GM18519 (cell line): ENCODE results near the gene CRTAP.
A peak's percentile ranks its signal among the peaks of the same experiment; 100 is the strongest.
"Not testable (repeated sequence)": the region's sequence is repeated elsewhere in the genome, so short reads cannot be mapped to it uniquely, and the experiment has no call there.

Source experiments
- ATAC-seq: cut with Tn5 transposase; IDR thresholded peaks from one replicate; pipeline ENCODE4 v1.9.1; 2021; ENCODE audit warnings: mild to moderate bottlenecking, moderate library complexity; ENCODE audit not compliant: unreplicated experiment, low FRiP score

The CRTAP gene

DNA sequence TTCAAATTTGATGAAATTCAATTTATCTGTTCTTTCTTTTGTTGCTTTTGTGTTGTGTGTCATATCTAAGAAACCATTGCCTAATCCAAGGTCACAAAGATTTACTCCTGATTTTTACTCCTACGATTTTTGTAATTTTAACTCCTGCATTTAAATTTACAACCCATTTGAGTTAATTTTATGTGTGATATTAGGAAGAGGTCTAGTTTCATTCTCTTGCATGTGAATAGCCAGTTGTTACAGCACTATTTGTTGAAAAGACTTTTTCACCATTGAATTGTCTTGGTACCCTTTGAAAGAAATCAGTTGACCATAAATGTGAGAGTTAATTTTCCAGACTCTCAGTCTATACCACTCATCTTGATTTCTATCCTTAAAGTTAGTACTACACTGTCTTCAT is 23.9 kb downstream of the CRTAP start:
- no peak for ATAC-seq

- ATAC-seq, result peak; percentile 57
Measured at GRCh38 chr3:33139006-33139623, 25.3 kb downstream of the CRTAP start.

DNA sequence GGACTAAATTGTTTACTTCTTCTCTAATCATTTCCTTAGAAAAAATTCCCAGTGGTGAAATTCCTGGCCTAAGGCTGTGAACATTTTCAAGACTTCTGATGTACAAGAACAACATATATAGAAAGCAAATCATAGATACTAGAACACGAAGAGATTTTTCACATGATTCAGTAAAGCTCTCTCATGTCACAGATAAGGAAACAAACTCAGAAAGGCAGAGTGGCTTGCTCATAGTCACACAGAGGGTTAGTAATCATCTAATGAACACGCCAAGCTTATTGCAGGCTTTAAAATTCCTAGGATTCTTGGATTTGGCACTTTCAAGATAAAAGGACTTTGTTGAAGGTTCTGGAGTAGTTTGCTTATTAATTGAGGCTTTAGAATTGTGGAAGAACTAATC is 26.2 kb downstream of the CRTAP start:
- no peak for ATAC-seq

GRCh38 chr3:33141006-33141405 is 27.2 kb downstream of the CRTAP start:
- ATAC-seq, result no peak

GRCh38 chr3:33144433-33144832 is 30.6 kb downstream of the CRTAP start:
- no peak for ATAC-seq

- no peak for ATAC-seq
Measured at GRCh38 chr3:33145221-33145900, 31.5 kb downstream of the CRTAP start.

DNA sequence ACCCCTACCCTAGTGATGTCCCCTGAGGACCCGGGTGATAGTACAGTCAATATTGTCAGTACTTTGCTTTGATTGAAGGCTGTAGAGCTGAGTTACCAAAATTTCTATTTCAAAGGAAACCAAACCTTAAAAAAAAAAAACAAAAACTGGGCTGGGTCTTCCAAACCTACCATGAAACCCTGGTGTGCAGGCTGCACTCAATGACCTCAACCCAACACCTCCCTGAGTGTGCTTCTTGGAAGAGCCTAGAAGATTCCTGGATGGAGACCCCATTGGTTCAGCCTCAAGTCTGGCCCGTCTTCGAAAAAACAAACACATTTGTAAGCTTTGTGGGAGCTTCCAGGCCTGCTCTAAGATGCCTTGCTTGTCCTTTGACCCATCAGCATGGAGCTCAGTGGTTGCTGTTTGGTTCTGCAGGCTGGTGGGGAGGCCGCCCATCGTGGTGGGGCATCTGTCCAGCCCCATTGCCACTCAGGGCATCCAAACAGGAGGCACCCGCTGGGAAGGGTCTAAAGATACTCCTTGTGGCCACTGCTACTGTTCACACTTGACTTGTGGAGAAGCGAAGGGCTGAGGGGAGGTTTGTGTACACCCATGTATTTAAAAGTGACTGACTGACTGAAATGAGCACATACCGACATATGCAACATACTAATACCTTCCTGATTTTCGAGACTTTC is 32.2 kb downstream of the CRTAP start:
- ATAC-seq, result no peak

DNA sequence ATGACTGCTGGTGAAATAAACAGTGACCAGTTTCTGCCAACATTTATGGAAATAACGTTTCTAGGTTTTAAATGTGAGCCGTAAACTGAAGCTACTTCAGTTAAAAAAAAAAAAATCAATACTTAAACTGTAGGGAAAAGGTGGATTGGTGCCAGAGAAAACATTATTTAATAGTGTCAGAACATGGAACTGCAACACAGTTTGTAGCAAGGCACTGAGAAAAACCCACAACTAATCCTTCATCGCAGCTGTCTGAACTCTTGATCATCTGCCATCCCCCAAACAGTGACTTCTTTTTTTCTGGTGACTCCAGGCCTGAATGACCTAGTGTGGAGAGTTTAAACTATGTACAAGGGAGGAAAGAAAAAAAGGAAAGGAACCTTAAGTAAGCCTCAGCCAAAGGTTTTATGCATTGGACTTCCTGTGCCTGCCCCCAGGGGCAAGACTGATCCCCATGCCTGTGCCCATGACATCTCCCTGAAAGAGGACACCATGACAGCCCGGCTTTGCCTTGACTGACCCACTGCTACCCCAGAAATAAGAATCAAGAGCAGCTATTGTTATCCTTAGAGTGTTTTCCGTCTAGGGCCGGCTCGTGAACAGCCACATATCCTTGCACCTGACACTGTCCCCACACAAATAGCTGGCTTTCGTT is 33.1 kb downstream of the CRTAP start:
- ATAC-seq, result no peak

- no peak for ATAC-seq
Measured at GRCh38 chr3:33149342-33149741, 35.5 kb downstream of the CRTAP start.

DNA sequence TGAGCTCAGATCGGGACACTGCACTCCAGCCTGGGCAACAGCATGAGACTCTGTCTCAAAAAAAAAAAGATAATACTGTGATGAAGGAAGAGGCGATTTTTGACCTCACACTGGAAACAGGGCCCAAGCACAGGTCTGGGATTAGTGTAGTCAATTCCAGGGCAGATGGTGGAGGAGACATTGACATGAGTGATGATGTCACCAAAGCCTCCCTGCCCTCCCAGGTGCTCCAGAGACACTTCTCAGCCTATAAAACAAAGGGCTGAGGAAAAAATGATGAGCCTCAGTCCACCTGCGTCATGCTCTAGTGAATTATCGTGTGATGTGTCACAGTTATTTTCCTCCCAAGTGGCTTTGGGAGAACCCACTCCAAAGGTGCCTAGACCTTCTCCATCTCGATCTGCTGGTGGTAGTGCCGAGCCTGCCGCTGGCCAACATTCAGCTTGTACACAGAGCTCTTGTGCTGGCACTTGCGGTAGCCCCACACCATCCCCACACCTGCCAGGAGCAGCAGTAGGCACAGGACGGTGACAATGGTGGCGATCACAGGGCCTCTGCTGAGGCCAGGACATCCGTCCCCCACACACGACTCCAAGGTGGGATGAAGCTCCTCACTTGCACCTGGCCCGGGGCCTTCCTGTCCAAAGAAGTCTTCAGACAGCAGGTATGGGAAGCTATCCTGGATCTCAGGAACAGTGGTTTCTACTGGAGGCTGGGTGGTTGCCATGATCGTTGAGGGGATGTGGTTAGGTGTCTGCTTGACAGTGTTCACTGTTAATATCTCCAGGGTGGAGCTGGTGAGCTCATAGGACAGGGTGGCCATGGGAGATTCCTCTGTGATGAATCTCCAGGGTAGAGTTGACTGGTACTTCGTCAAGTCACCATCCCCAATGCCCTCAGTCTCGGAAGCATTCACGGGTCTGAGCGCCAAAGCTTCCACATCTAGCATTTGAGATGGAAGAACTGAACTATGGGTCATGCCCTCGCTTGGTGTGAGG is 38.8 kb downstream of the CRTAP start:
- no peak for ATAC-seq

- ATAC-seq, result no peak
Measured at GRCh38 chr3:33153782-33154181, 40.0 kb downstream of the CRTAP start.

DNA sequence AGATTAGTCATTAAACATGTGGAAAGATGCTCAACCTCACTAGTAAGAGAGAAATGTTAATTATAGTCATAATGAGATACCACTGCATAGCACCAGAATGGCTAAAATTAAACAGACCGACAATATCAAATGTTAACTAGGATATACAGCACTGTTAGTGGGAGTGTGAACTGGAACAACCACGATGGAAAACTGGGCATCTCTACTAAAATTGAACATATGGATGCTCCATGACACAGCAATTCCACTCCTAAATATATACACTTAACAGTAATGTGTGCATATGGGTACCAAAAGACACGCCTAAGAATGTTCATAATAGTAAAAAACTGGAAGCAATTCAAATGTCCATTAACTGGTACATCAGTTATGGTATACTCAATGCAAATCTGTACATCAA is 41.5 kb downstream of the CRTAP start:
- no peak for ATAC-seq

DNA sequence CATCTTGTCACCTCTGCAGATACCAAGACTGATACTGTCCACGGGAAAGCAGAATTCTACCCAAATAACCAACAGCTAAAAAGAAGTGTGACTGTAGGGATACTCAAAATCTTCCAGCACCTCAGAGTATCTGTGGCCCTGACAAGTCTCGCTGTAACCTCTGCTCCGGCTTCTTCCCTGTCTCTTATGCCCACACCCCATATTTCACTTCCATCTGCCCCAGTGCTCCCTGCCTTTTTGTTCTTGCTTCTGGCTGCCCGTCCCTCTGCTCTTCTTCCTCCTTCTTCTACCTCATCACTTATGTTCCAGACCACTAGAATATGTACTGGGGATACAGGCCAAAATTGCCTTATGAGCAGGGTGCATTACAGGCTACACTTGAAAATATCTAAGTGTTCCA is 45.4 kb downstream of the CRTAP start:
- ATAC-seq, result no peak

DNA sequence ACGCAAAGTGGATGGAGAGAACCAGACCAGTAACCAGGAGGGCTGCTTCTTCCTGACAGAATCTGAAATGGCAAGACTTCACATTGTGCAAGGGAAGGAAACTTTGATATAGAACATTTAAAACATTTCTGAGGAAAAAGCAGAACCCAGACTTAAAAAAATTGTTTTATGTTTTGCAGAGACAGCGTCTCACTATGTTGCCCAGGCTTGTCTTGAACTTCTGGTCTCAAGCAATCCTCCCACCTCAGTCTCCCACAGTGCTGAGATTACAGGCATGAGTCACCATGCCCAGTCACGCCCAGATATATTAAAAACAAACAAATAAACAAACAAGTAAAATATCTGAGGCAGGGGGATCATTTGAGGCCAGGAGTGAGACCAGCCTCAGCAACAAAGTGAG is 46.2 kb downstream of the CRTAP start:
- no peak for ATAC-seq

- not testable (repeated sequence) for ATAC-seq
Measured at GRCh38 chr3:33162621-33163020, 48.8 kb downstream of the CRTAP start.

GRCh38 chr3:33165372-33165771 is 51.6 kb downstream of the CRTAP start:
- no peak for ATAC-seq

- ATAC-seq, result no peak
Measured at GRCh38 chr3:33166095-33166494, 52.3 kb downstream of the CRTAP start.

- no peak for ATAC-seq
Measured at GRCh38 chr3:33167284-33167683, 53.5 kb downstream of the CRTAP start.

DNA sequence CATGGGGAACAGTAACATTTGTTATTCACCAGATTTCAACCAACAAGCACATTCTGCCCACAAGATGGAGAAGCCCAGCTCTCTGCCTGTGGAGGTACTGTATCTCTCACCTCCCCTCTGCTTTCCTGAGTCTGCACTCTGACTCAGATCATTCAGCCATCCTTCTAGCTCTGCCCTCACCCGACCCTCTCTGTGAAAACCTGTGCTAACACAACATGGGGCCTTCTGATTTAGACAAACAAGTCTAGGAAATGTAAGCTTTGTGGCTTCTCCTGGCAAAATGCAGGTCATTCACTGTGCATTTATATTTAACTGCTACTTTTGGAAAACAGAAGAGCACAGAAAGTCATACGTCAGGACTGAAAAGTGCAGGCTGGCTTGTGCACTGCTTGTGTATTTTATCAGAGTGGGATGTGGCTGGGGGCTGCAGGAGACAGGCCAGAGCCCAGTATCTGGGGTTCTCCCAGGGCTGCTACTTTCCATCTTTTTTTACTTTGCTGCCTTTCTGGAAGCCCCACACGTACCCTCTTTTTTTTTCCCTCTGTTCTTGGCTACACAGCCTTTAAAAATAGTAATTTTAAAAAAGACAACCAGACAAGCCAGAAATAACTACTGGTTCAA is 54.0 kb downstream of the CRTAP start:
- ATAC-seq, result no peak

GRCh38 chr3:33170531-33170930 is 56.7 kb downstream of the CRTAP start:
- no peak for ATAC-seq
